ENCODE data around the gene PLPP4. TPM values are rescaled to one million over a fixed set of nuclear protein-coding genes. Genes with fewer than 3 reads are reported as not detected.

PLPP4 gene
- total RNA-seq, 1 experiment from 2014 or later: not detected

GRCh38 chr10:120542591-120542990 lies 85.6 kb downstream of the PLPP4 start:
- Histone ChIP-seq H3K4me3 (replicated peaks in 1 of 2; ENCODE audit: low read depth in 1 of 2, low read length in 2 of 2) (no peak overlapping the region), H3K27me3 (ENCODE audit: insufficient read depth, low read length) (0 out of 2 replicates have a peak, but pooled peaks cover 7% of the 10 kb centered on the region), H3K27ac (ENCODE audit: low read depth, low read length) (no peak overlapping the region), H2AFZ (ENCODE audit: low read depth, low read length, poor library complexity, severe bottlenecking) (no peak overlapping the region), H3K9me3 (ENCODE audit: control insufficient read depth in 1 of 2, insufficient read depth in 1 of 2, low read depth in 1 of 2, low read length in 2 of 2) (no peaks in the 10 kb centered on the region), H3K9me2 (ENCODE audit: insufficient read depth) (no peaks in the 10 kb centered on the region), H3K36me3 (ENCODE audit: control insufficient read depth in 1 of 2, insufficient read depth in 2 of 2, low read length in 2 of 2) (no peaks in the 10 kb centered on the region), H3K4me2 (ENCODE audit: low read length) (no peak overlapping the region), H3K79me2 (ENCODE audit: insufficient read depth, low read length) (no peaks in the 10 kb centered on the region), H4K20me1 (ENCODE audit: insufficient read depth) (no peaks in the 10 kb centered on the region), H3K4me1 (ENCODE audit: control insufficient read depth in 1 of 2, insufficient read depth in 2 of 2, low read length in 2 of 2) (no peaks in the 10 kb centered on the region), H3K9ac (ENCODE audit: low read length) (no peak overlapping the region)
- ChIA-PET RAD21 (ENCODE audit: low non-redundant PET in 1 of 2, low total read pairs in 2 of 2, uncharacterized antibody in 2 of 2, unreplicated experiment in 2 of 2) (no interaction called here), CTCF (no interaction called here), POLR2A (no interaction called here)
- no peak for TF ChIP-seq EZH2 (IDR thresholded peaks at IDR 0.05)
- no peak for TF ChIP-seq EZH2phosphoT487 (IDR thresholded peaks at IDR 0.05; ENCODE audit: borderline replicate concordance)
- no peak for TF ChIP-seq CBX3 (IDR thresholded peaks at IDR 0.05; ENCODE audit: low read depth)
- TF ChIP-seq SP1 (IDR thresholded peaks at IDR 0.05; ENCODE audit: low read depth): no peak
- TF ChIP-seq ZNF274 (IDR thresholded peaks at IDR 0.05; ENCODE audit: low read depth, low read length): no peak
- no peak for TF ChIP-seq MAX (IDR thresholded peaks at IDR 0.05)
- TF ChIP-seq, protein P1, sequence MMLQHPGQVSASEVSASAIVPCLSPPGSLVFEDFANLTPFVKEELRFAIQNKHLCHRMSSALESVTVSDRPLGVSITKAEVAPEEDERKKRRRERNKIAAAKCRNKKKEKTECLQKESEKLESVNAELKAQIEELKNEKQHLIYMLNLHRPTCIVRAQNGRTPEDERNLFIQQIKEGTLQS (IDR thresholded peaks at IDR 0.05): no peak
- TF ChIP-seq FOSL1 (IDR thresholded peaks at IDR 0.05; ENCODE audit: low read depth): no peak
- TF ChIP-seq POLR2A (IDR thresholded peaks at IDR 0.05; ENCODE audit: borderline replicate concordance, extremely low read depth, insufficient read depth, insufficient read length): no peak
- no peak for TF ChIP-seq CEBPB (IDR thresholded peaks at IDR 0.05; ENCODE audit: low read depth)
- TF ChIP-seq EGR1 (IDR thresholded peaks at IDR 0.05; ENCODE audit: low read depth): no peak
- TF ChIP-seq SRF (IDR thresholded peaks at IDR 0.05; ENCODE audit: low read depth): no peak
- no peak for TF ChIP-seq CTCF (IDR thresholded peaks at IDR 0.05 in 2 of 3, conservative IDR thresholded peaks at IDR 0.05 in 1 of 3; ENCODE audit: borderline replicate concordance in 1 of 3, insufficient read depth in 1 of 3, low read depth in 2 of 3, low read length in 2 of 3)
- no TSS peak for BruUV-seq (replicated peaks)
- intact Hi-C loops (cut with micrococcal nuclease): no loop called here
- no peak for DNase-seq (ENCODE audit: low read depth, low spot score)
- ATAC-seq: no peak
